ENCODE measurements around the gene ITGB3BP. TPM values are rescaled to one million over a fixed set of nuclear protein-coding genes. Genes with fewer than 3 reads are reported as not detected.

The ITGB3BP gene
- total RNA-seq, 1 experiment from 2014 or later: 75.0 TPM

DNA sequence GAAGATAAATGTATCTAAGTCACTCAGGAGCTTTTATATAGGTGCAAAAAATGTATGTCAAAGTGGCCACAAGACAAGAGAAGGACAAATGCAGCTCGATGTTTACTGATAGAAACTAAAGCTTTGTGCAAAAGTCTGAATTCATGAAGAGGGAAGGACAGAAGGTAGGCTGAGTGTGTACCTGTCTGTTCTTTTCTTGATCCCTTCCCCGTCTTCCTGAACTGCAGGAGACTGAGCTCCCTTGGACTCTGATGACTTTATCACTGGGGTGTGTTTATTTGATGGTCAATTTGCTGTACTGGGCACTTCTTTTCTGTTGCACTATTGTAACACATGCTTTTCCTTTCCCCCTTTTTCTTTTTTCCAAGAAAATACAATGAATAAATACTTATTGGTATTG lies 25.4 kb downstream of the ITGB3BP start:
- intact Hi-C loops (cut with micrococcal nuclease; ENCODE audit: unreplicated experiment): no loop called here
- Histone ChIP-seq H3K9me3 (ENCODE audit: low read depth, low read length, poor library complexity, severe bottlenecking) (no peaks in the 10 kb centered on the region), H3K4me3 (ENCODE audit: low read depth, low read length, poor library complexity, severe bottlenecking) (no peak overlapping the region), H3K36me3 (ENCODE audit: insufficient read depth, low read length, poor library complexity, severe bottlenecking) (peaks cover 4% of the 10 kb centered on the region), H3K4me1 (ENCODE audit: insufficient read depth, low read length, poor library complexity, severe bottlenecking) (no peaks in the 10 kb centered on the region), H3K27ac (ENCODE audit: low read depth, low read length, poor library complexity, severe bottlenecking) (no peak overlapping the region), H3K27me3 (replicated peaks; ENCODE audit: insufficient read depth, low read depth, low read length, poor library complexity) (no peaks in the 10 kb centered on the region)
- no TSS peak for BruUV-seq (replicated peaks)
- TF ChIP-seq EZH2 (IDR thresholded peaks at IDR 0.05; ENCODE audit: borderline replicate concordance, low read depth, low read length, poor library complexity, severe bottlenecking): no peak
- TF ChIP-seq, protein P1, sequence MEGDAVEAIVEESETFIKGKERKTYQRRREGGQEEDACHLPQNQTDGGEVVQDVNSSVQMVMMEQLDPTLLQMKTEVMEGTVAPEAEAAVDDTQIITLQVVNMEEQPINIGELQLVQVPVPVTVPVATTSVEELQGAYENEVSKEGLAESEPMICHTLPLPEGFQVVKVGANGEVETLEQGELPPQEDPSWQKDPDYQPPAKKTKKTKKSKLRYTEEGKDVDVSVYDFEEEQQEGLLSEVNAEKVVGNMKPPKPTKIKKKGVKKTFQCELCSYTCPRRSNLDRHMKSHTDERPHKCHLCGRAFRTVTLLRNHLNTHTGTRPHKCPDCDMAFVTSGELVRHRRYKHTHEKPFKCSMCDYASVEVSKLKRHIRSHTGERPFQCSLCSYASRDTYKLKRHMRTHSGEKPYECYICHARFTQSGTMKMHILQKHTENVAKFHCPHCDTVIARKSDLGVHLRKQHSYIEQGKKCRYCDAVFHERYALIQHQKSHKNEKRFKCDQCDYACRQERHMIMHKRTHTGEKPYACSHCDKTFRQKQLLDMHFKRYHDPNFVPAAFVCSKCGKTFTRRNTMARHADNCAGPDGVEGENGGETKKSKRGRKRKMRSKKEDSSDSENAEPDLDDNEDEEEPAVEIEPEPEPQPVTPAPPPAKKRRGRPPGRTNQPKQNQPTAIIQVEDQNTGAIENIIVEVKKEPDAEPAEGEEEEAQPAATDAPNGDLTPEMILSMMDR (conservative IDR thresholded peaks at IDR 0.05; ENCODE audit: low read depth, low read length): no peak
- no peak for DNase-seq (ENCODE audit: low spot score)
- ChIA-PET CTCF (no interaction called here), POLR2A (ENCODE audit: low non-redundant PET) (no interaction called here)

DNA sequence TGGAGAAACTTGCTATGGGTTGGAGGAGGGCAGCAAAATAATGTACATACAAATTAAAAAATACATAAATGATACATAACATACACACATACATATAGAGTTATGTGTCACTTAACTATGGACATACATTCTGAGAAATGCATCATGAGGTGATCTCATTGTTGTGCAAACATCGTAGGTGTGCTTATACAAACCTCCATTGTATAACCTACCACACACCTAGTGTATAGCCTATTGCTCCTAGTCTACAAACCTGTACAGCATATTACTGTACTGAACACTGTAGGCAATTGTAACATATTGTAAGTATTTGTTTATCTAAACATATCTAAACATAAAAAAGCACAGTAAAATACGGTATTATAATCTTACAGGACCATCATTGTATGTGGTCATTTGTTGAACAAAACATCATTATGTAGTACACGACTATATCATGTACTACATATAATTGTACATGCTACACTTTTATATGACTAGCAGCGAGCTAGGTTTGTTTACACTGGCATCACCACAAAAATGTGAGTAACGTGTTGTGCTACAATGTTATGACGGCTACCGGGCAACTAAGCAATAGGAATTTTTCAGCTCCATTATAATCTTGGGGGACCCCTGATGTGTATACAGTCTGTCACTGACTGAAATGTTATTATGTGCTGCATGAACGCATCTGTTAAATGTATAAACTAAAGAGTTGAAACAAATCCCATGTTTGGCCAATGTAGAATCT lies 35.5 kb downstream of the ITGB3BP start:
- H3K4me3 ChIP-seq (ENCODE audit: low read depth, low read length, poor library complexity, severe bottlenecking): no peak overlapping the region
- peaks cover 9% of the 10 kb centered on the region for H3K4me1 ChIP-seq (ENCODE audit: insufficient read depth, low read length, poor library complexity, severe bottlenecking)
- H3K27me3 ChIP-seq (replicated peaks; ENCODE audit: insufficient read depth, low read depth, low read length, poor library complexity): no peaks in the 10 kb centered on the region
- BruUV-seq (replicated peaks): no TSS peak
- H3K9me3 ChIP-seq (ENCODE audit: low read depth, low read length, poor library complexity, severe bottlenecking): no peaks in the 10 kb centered on the region
- no peak for DNase-seq (ENCODE audit: low spot score)
- H3K36me3 ChIP-seq (ENCODE audit: insufficient read depth, low read length, poor library complexity, severe bottlenecking): no peaks in the 10 kb centered on the region
- no peak overlapping the region for H3K27ac ChIP-seq (ENCODE audit: low read depth, low read length, poor library complexity, severe bottlenecking)
- POLR2A ChIA-PET (ENCODE audit: low non-redundant PET): no interaction called here
- CTCF ChIA-PET: no interaction called here
- no peak for TF ChIP-seq EZH2 (IDR thresholded peaks at IDR 0.05; ENCODE audit: borderline replicate concordance, low read depth, low read length, poor library complexity, severe bottlenecking)
- TF ChIP-seq, protein P1 (conservative IDR thresholded peaks at IDR 0.05; ENCODE audit: low read depth, low read length): no peak
- intact Hi-C loops (cut with micrococcal nuclease; ENCODE audit: unreplicated experiment): no loop called here

- DNase-seq (ENCODE audit: low spot score): no peak
- Histone ChIP-seq H3K27ac (ENCODE audit: low read depth, low read length, poor library complexity, severe bottlenecking) (no peak overlapping the region), H3K27me3 (replicated peaks; ENCODE audit: insufficient read depth, low read depth, low read length, poor library complexity) (no peaks in the 10 kb centered on the region), H3K4me1 (ENCODE audit: insufficient read depth, low read length, poor library complexity, severe bottlenecking) (peaks cover 9% of the 10 kb centered on the region), H3K36me3 (ENCODE audit: insufficient read depth, low read length, poor library complexity, severe bottlenecking) (no peaks in the 10 kb centered on the region), H3K9me3 (ENCODE audit: low read depth, low read length, poor library complexity, severe bottlenecking) (no peaks in the 10 kb centered on the region), H3K4me3 (ENCODE audit: low read depth, low read length, poor library complexity, severe bottlenecking) (no peak overlapping the region)
- ChIA-PET POLR2A (ENCODE audit: low non-redundant PET) (no interaction called here), CTCF (no interaction called here)
- BruUV-seq (replicated peaks): no TSS peak
- intact Hi-C loops (cut with micrococcal nuclease; ENCODE audit: unreplicated experiment): no loop called here
- TF ChIP-seq EZH2 (IDR thresholded peaks at IDR 0.05; ENCODE audit: borderline replicate concordance, low read depth, low read length, poor library complexity, severe bottlenecking): no peak
- TF ChIP-seq, protein P1 (conservative IDR thresholded peaks at IDR 0.05; ENCODE audit: low read depth, low read length): no peak
Observed at GRCh38 chr1:63486629-63487028, 36.4 kb downstream of the ITGB3BP start.

Measured in A673 (cell line).